IMR-90 (cell line): ENCODE data around the gene CCDC141. TPM values are rescaled to one million over a fixed set of nuclear protein-coding genes. Genes with fewer than 3 reads are reported as not detected.

Experiments used
- ATAC-seq: fragments of 200-7000 bp; cut with Tn5 transposase; 2 replicates; pipeline ENCODE4 v1.9.1; 2020; ENCODE audit warnings: low read depth, mild to moderate bottlenecking, moderate library complexity
- BruUV-seq: library from RNA; stranded (reverse); fragments of 400-500 nt; replicated peaks from 2 replicates; lab custom pipeline; 2021; lab: Mats Ljungman, UMichigan
- CTCF ChIA-PET: fragments of 300-600 bp; formaldehyde crosslinking; extraction: SDS; loops from one replicate; lab custom pipeline; 2021; ENCODE audit warnings: antibody characterized with exemption; lab: Yijun Ruan, JAX
- POLR2A ChIA-PET: fragments of 300-600 bp; sonication (Branson Sonifier 250); formaldehyde crosslinking; loops from one replicate; lab custom pipeline; 2022; ENCODE audit warnings: antibody characterized with exemption; ENCODE audit not compliant: unreplicated experiment; lab: Charles Lee
- DNase-seq: peaks from one replicate; pipeline ENCODE4 v3.0.0; 2013
- H2AFZ ChIP-seq: replicated peaks from 2 replicates; pipeline ENCODE3; 2013; ENCODE audit warnings: low read length, mild to moderate bottlenecking; ENCODE audit not compliant: poor library complexity
- H2AK5ac ChIP-seq: 2 replicates; pipeline ENCODE4 v1.6.1; 2013; ENCODE audit warnings: low read depth, low read length, inconsistent platforms
- H2AK9ac ChIP-seq: replicated peaks from 2 replicates; pipeline ENCODE3; 2013; ENCODE audit warnings: mild to moderate bottlenecking, low read depth, low read length, moderate library complexity; ENCODE audit not compliant: poor library complexity
- H2BK120ac ChIP-seq: 2 replicates; pipeline ENCODE4 v1.6.1; 2013; ENCODE audit warnings: low read depth, low read length, inconsistent platforms
- H2BK15ac ChIP-seq: 3 replicates; pipeline ENCODE4 v1.6.1; 2013; ENCODE audit warnings: low read depth, low read length, inconsistent platforms
- H2BK20ac ChIP-seq: 2 replicates; pipeline ENCODE4 v1.6.1; 2013; ENCODE audit warnings: low read depth, mild to moderate bottlenecking, inconsistent platforms, low read length, moderate library complexity
- H2BK5ac ChIP-seq: 2 replicates; pipeline ENCODE4 v1.6.1; 2013; ENCODE audit warnings: mild to moderate bottlenecking, low read depth, low read length, inconsistent platforms; ENCODE audit not compliant: poor library complexity, severe bottlenecking
- H3K14ac ChIP-seq: replicated peaks from 2 replicates; pipeline ENCODE4 v1.6.1; 2013; ENCODE audit warnings: low read depth, low read length, inconsistent platforms
- H3K18ac ChIP-seq: 2 replicates; pipeline ENCODE4 v1.6.1; 2013; ENCODE audit warnings: low read depth, low read length, control low read depth
- H3K23ac ChIP-seq: 2 replicates; pipeline ENCODE4 v1.6.1; 2013; ENCODE audit warnings: low read depth, low read length, inconsistent platforms
- H3K27ac ChIP-seq: 2 replicates; pipeline ENCODE4 v1.5.1; 2013; ENCODE audit warnings: mild to moderate bottlenecking, control low read depth, low read length; ENCODE audit not compliant: insufficient read depth
- H3K27me3 ChIP-seq: 2 replicates; pipeline ENCODE4 v1.6.1; 2013; ENCODE audit warnings: low read length; ENCODE audit not compliant: control insufficient read depth, insufficient read depth
- H3K36me3 ChIP-seq: 2 replicates; pipeline ENCODE4 v1.6.1; 2013; ENCODE audit warnings: low read length, mixed read lengths; ENCODE audit not compliant: control insufficient read depth, insufficient read depth
- H3K4ac ChIP-seq: 2 replicates; pipeline ENCODE4 v1.6.1; 2013; ENCODE audit warnings: low read depth, low read length, inconsistent platforms
- H3K4me1 ChIP-seq: 2 replicates; pipeline ENCODE4 v1.6.1; 2013; ENCODE audit warnings: low read length, mixed read lengths; ENCODE audit not compliant: control insufficient read depth, insufficient read depth
- H3K4me2 ChIP-seq: 2 replicates; pipeline ENCODE4 v1.6.1; 2013; ENCODE audit warnings: low read depth, mild to moderate bottlenecking, control low read depth, low read length, moderate library complexity
- H3K4me3 ChIP-seq: 2 replicates; pipeline ENCODE4 v1.5.1; 2013; ENCODE audit warnings: low read depth, mild to moderate bottlenecking, control low read depth, low read length, moderate library complexity; ENCODE audit not compliant: insufficient read depth
- H3K56ac ChIP-seq: 2 replicates; pipeline ENCODE4 v1.6.1; 2013; ENCODE audit warnings: low read length, inconsistent platforms; ENCODE audit not compliant: insufficient read depth; ENCODE audit errors: extremely low read depth
- H3K79me1 ChIP-seq, 2 experiments: 2 replicates each; pipeline ENCODE4 v1.6.1; 2013; ENCODE audit warnings: low read length in 2 of 2, inconsistent platforms in 1 of 2, low read depth in 1 of 2
- H3K9ac ChIP-seq: 2 replicates; pipeline ENCODE4 v1.6.1; 2013; ENCODE audit warnings: low read depth, low read length, control low read depth
- H3K9me1 ChIP-seq: 2 replicates; pipeline ENCODE4 v1.6.1; 2013; ENCODE audit warnings: low read length, inconsistent platforms; ENCODE audit not compliant: insufficient read depth
- H3K9me3 ChIP-seq: 2 replicates; pipeline ENCODE4 v1.6.1; 2013; ENCODE audit warnings: low read length; ENCODE audit not compliant: control insufficient read depth, insufficient read depth
- H4K20me1 ChIP-seq: 2 replicates; pipeline ENCODE4 v1.6.1; 2013; ENCODE audit warnings: low read length, inconsistent platforms; ENCODE audit not compliant: insufficient read depth
- H4K5ac ChIP-seq: 2 replicates; pipeline ENCODE4 v1.6.1; 2013; ENCODE audit warnings: mild to moderate bottlenecking, low read depth, low read length, control low read depth
- H4K8ac ChIP-seq, 2 experiments: 2 replicates each; pipeline ENCODE4 v1.6.1; 2013; ENCODE audit warnings: low read depth in 2 of 2, low read length in 2 of 2, control low read depth in 1 of 2, inconsistent platforms in 1 of 2
- H4K91ac ChIP-seq: 2 replicates; pipeline ENCODE4 v1.6.1; 2013; ENCODE audit warnings: low read depth, low read length, inconsistent platforms; ENCODE audit not compliant: insufficient read depth
- BHLHE40 ChIP-seq: fragments of 150-350 bp; IDR thresholded peaks from 2 replicates; pipeline ENCODE4 v1.6.1; 2016; ENCODE audit warnings: mild to moderate bottlenecking, low read depth, low read length
- CEBPB ChIP-seq: IDR thresholded peaks from 2 replicates; pipeline ENCODE4 v1.6.1; 2012; ENCODE audit warnings: low read depth, low read length, improper control_type of control experiment
- CHD1 ChIP-seq: IDR thresholded peaks from 2 replicates; pipeline ENCODE4 v1.6.1; 2012; ENCODE audit warnings: low read depth, low read length, improper control_type of control experiment
- CTCF ChIP-seq: conservative IDR thresholded peaks from 2 replicates; pipeline ENCODE4 v1.5.1; 2012; ENCODE audit warnings: mild to moderate bottlenecking, low read depth, low read length, improper control_type of control experiment
- ELK1 ChIP-seq: fragments of 150-350 bp; IDR thresholded peaks from 2 replicates; pipeline ENCODE4 v1.6.1; 2016; ENCODE audit warnings: low read depth, mild to moderate bottlenecking, low read length, moderate library complexity, borderline replicate concordance
- FOS ChIP-seq: fragments of 150-350 bp; IDR thresholded peaks from 2 replicates; pipeline ENCODE4 v1.6.1; 2016; ENCODE audit warnings: low read depth, low read length
- MAFK ChIP-seq: IDR thresholded peaks from 2 replicates; pipeline ENCODE4 v1.6.1; 2012; ENCODE audit warnings: low read depth, low read length, improper control_type of control experiment
- MAZ ChIP-seq: IDR thresholded peaks from 2 replicates; pipeline ENCODE4 v1.6.1; 2012; ENCODE audit warnings: low read depth, mild to moderate bottlenecking, low read length, improper control_type of control experiment, moderate library complexity, borderline replicate concordance
- MXI1 ChIP-seq: IDR thresholded peaks from 2 replicates; pipeline ENCODE4 v1.6.1; 2012; ENCODE audit warnings: low read depth, mild to moderate bottlenecking, low read length, moderate library complexity, borderline replicate concordance
- NFE2L2 ChIP-seq: fragments of 150-350 bp; IDR thresholded peaks from 2 replicates; pipeline ENCODE4 v1.6.1; 2016; ENCODE audit warnings: low read depth, mild to moderate bottlenecking, low read length
- POLR2A ChIP-seq: IDR thresholded peaks from 2 replicates; pipeline ENCODE4 v1.6.1; 2012; ENCODE audit warnings: mild to moderate bottlenecking, low read depth, low read length
- RAD21 ChIP-seq: IDR thresholded peaks from 2 replicates; pipeline ENCODE4 v1.6.1; 2012; ENCODE audit warnings: low read length, improper control_type of control experiment
- RCOR1 ChIP-seq: IDR thresholded peaks from 2 replicates; pipeline ENCODE4 v1.6.1; 2012; ENCODE audit warnings: mild to moderate bottlenecking, low read length, improper control_type of control experiment; ENCODE audit not compliant: insufficient replicate concordance
- RFX5 ChIP-seq: IDR thresholded peaks from 2 replicates; pipeline ENCODE4 v1.8.0; 2012; ENCODE audit warnings: low read depth, mild to moderate bottlenecking, low read length, moderate library complexity
- SMC3 ChIP-seq: fragments of 150-350 bp; IDR thresholded peaks from 2 replicates; pipeline ENCODE4 v1.6.1; 2016; ENCODE audit warnings: low read depth, mild to moderate bottlenecking, antibody characterized with exemption, low read length, moderate library complexity
- USF2 ChIP-seq: fragments of 150-350 bp; IDR thresholded peaks from 2 replicates; pipeline ENCODE4 v1.6.1; 2017; ENCODE audit warnings: mild to moderate bottlenecking, antibody characterized with exemption, low read length, low read depth
- WGBS, 2 experiments: methylation state at CpG; one replicate each; pipeline versions ENCODE4 v1.1.5 to v1.1.7; 2013; ENCODE audit warnings: missing lambda C conversion rate in 2 of 2; ENCODE audit not compliant: insufficient read length in 1 of 2; ENCODE audit errors: extremely low coverage in 2 of 2; 5-methylcytosine and 5-hydroxymethylcytosine counted together
- dilution Hi-C: fragments of 300-500 bp; cut with HindIII; formaldehyde crosslinking; loops from one replicate; pipeline ENCODE4 v1.14.3; 2018; ENCODE audit warnings: low sequenced_read_pairs; ENCODE audit not compliant: unreplicated experiment
- in situ Hi-C: fragments of 300-500 bp; cut with MboI; formaldehyde crosslinking; loops from 3 replicates; pipeline ENCODE4 v1.14.3; 2019; ENCODE audit warnings: low sequenced_read_pairs, inconsistent platforms, mixed read lengths
- intact Hi-C: fragments of 100-400 bp; cut with micrococcal nuclease; formaldehyde crosslinking; loops from 2 replicates; pipeline ENCODE4 v1.10.0; 2022
- polyA plus RNA-seq, 3 experiments: library from polyadenylated mRNA; depleted of rRNA; stranded (reverse); fragments of >200 nt; gene quantifications; 2 replicates each; pipeline ENCODE4 v1.2.3, GENCODE V29; 2012; ENCODE audit warnings: low replicate concordance in 1 of 3
- total RNA-seq: library from RNA; depleted of rRNA; stranded (reverse); fragments of >200 nt; gene quantifications from 2 replicates; pipeline ENCODE4 v1.2.3, GENCODE V29; 2012

Gene CCDC141
- total and polyA plus RNA-seq, 2 of the 4 experiments (the other 2 are of a cell fraction): not detected

GRCh38 chr2:178923546-178923945 lies 126.4 kb downstream of the CCDC141 start:
- Histone ChIP-seq H2AK5ac (no peak overlapping the region), H3K4me2 (no peak overlapping the region), H2AFZ (no peak overlapping the region), H3K56ac (no peak overlapping the region), H3K9me3 (no peaks in the 10 kb centered on the region), H2BK120ac (no peak overlapping the region), H3K4me1 (no peaks in the 10 kb centered on the region), H2AK9ac (no peak overlapping the region), H4K8ac (no peak overlapping the region), H2BK20ac (no peak overlapping the region), H3K27me3 (no peaks in the 10 kb centered on the region; the same call in 1 of the 2 replicates), H3K4ac (no peak overlapping the region), H3K27ac (no peak overlapping the region), H3K36me3 (no peaks in the 10 kb centered on the region), H3K23ac (no peak overlapping the region), H3K9ac (no peak overlapping the region), H4K91ac (no peak overlapping the region), H3K79me1 (no peaks in the 10 kb centered on the region), H3K4me3 (no peak overlapping the region), H2BK15ac (no peak overlapping the region), H3K18ac (no peak overlapping the region), H2BK5ac (no peak overlapping the region), H3K14ac (no peak overlapping the region), H4K20me1 (no peaks in the 10 kb centered on the region), H3K9me1 (no peaks in the 10 kb centered on the region), H4K5ac (no peak overlapping the region)
- intact Hi-C loops (no loop called here), dilution Hi-C loops (no loop called here), in situ Hi-C loops (no loop called here)
- DNase-seq: no peak
- WGBS, 2 experiments: 100% methylated on average over 1 of the region's 8 CpGs; no CpG with 5 or more reads in 1 of the 2 experiments
- TF ChIP-seq ELK1: no peak
- no peak for TF ChIP-seq MXI1
- no peak for TF ChIP-seq CEBPB
- TF ChIP-seq CTCF: no peak
- no peak for TF ChIP-seq RCOR1
- TF ChIP-seq MAFK: no peak
- no peak for TF ChIP-seq CHD1
- no peak for TF ChIP-seq BHLHE40
- no peak for TF ChIP-seq RAD21
- TF ChIP-seq POLR2A: no peak
- no peak for TF ChIP-seq MAZ
- TF ChIP-seq SMC3: no peak
- TF ChIP-seq USF2: no peak
- no peak for TF ChIP-seq NFE2L2
- no peak for TF ChIP-seq FOS
- no peak for TF ChIP-seq RFX5
- POLR2A ChIA-PET: no interaction called here
- CTCF ChIA-PET: no interaction called here
- no TSS peak for BruUV-seq
- no peak for ATAC-seq
